GM23338 (cell line): ENCODE results near the gene MGRN1.

Experiments
- JUNB ChIP-seq: IDR thresholded peaks from one replicate; pipeline ENCODE4 v1.6.1; 2016; ENCODE audit warnings: antibody characterized with exemption; ENCODE audit not compliant: unreplicated experiment
- TF ChIP-seq, protein P1 (sequence below), 2 experiments: fragments of 200-600 bp in 1 of 2; sonication (generic) in 1 of 2; conservative IDR thresholded peaks; 2 replicates each; pipeline versions ENCODE4 v1.5.1 to v1.6.1; 2016 to 2017; ENCODE audit warnings: antibody characterized with exemption in 2 of 2, low read depth in 2 of 2, mild to moderate bottlenecking in 2 of 2, moderate library complexity in 1 of 2

DNA sequence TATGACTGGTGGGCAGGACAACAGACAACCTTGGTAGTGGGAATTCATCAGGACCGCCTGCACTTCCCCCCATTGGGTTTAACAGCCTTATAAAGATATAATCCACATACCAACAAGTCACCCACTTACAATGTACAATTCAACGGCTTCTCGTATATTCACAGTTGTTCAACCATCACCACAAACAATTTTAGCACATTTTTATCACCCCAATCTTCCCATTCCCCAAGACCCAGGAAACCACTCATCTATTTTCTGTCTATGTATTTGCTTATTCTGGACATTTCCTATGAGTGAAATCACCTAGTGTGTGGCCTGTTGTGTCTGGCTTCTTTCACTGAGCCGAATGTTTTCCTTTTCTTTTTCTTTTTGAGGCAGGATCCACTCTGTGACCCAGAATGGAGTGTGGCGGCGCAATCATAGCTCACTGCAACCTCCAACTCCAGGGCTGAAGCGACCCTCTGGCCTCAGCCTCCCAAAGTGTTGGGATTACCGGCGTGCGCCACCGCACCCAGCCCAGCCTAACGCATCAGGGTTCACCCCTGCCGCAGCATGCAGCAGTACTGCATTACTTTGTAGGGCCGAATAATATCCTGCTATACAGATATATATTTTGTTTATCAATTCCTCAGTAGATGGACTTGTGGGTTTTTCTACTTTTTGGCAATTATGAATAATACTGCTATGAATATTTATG lies 98.6 kb downstream of the MGRN1 start:
- TF ChIP-seq, protein P1, sequence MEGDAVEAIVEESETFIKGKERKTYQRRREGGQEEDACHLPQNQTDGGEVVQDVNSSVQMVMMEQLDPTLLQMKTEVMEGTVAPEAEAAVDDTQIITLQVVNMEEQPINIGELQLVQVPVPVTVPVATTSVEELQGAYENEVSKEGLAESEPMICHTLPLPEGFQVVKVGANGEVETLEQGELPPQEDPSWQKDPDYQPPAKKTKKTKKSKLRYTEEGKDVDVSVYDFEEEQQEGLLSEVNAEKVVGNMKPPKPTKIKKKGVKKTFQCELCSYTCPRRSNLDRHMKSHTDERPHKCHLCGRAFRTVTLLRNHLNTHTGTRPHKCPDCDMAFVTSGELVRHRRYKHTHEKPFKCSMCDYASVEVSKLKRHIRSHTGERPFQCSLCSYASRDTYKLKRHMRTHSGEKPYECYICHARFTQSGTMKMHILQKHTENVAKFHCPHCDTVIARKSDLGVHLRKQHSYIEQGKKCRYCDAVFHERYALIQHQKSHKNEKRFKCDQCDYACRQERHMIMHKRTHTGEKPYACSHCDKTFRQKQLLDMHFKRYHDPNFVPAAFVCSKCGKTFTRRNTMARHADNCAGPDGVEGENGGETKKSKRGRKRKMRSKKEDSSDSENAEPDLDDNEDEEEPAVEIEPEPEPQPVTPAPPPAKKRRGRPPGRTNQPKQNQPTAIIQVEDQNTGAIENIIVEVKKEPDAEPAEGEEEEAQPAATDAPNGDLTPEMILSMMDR (conservative IDR thresholded peaks at IDR 0.05; ENCODE audit: low read depth in 2 of 2): no peak
- no peak for TF ChIP-seq JUNB
